EH (cell line): ENCODE measurements around the gene RTN4IP1.

Experiments used
- DNase-seq: peaks from one replicate; pipeline ENCODE4 v3.0.0-alpha.2; 2015; ENCODE audit warnings: low read depth

RTN4IP1 gene

GRCh38 chr6:106547601-106548453 lies 81.5 kb downstream of the RTN4IP1 start:
- peak; percentile 48 for DNase-seq

GRCh38 chr6:106546691-106547414 lies 82.4 kb downstream of the RTN4IP1 start:
- DNase-seq, result peak; percentile 77

GRCh38 chr6:106546261-106546690 lies 83.0 kb downstream of the RTN4IP1 start:
- peak; percentile 35 for DNase-seq

- peak; percentile 33 for DNase-seq
Observed at GRCh38 chr6:106540907-106541306, 88.4 kb downstream of the RTN4IP1 start.

GRCh38 chr6:106540432-106540831 lies 88.9 kb downstream of the RTN4IP1 start:
- no peak for DNase-seq

- DNase-seq, result no peak
Observed at GRCh38 chr6:106539936-106540335, 89.4 kb downstream of the RTN4IP1 start.

- DNase-seq, result no peak
Observed at GRCh38 chr6:106538145-106538544, 91.2 kb downstream of the RTN4IP1 start.

GRCh38 chr6:106537662-106538061 lies 91.6 kb downstream of the RTN4IP1 start:
- DNase-seq, result no peak

- peak; percentile 54 for DNase-seq
Observed at GRCh38 chr6:106536851-106537250, 92.4 kb downstream of the RTN4IP1 start.

- DNase-seq, result no peak
Observed at GRCh38 chr6:106536357-106536756, 92.9 kb downstream of the RTN4IP1 start.

GRCh38 chr6:106535012-106535411 lies 94.3 kb downstream of the RTN4IP1 start:
- DNase-seq, result no peak

GRCh38 chr6:106534564-106534982 lies 94.7 kb downstream of the RTN4IP1 start:
- DNase-seq, result no peak

- no peak for DNase-seq
Observed at GRCh38 chr6:106534004-106534403, 95.3 kb downstream of the RTN4IP1 start.

- no peak for DNase-seq
Observed at GRCh38 chr6:106533054-106533453, 96.2 kb downstream of the RTN4IP1 start.

GRCh38 chr6:106530502-106530901 lies 98.8 kb downstream of the RTN4IP1 start:
- DNase-seq, result peak; percentile 74

- no peak for DNase-seq
Observed at GRCh38 chr6:106530026-106530425, 99.3 kb downstream of the RTN4IP1 start.

GRCh38 chr6:106529438-106529837 lies 99.9 kb downstream of the RTN4IP1 start:
- DNase-seq, result no peak

GRCh38 chr6:106528521-106528920 lies 100.8 kb downstream of the RTN4IP1 start:
- no peak for DNase-seq

- DNase-seq, result peak; percentile 96
Observed at GRCh38 chr6:106527979-106528378, 101.3 kb downstream of the RTN4IP1 start.

GRCh38 chr6:106527117-106527516 lies 102.2 kb downstream of the RTN4IP1 start:
- no peak for DNase-seq

- no peak for DNase-seq
Observed at GRCh38 chr6:106525882-106526275, 103.4 kb downstream of the RTN4IP1 start.

GRCh38 chr6:106525107-106525881 lies 104.0 kb downstream of the RTN4IP1 start:
- no peak for DNase-seq
